H9 (cell line): ENCODE measurements around the gene MCM8. TPM values are rescaled to one million over a fixed set of nuclear protein-coding genes. Genes with fewer than 3 reads are reported as not detected.

Source experiments
- DNase-seq: peaks from one replicate; pipeline ENCODE4 v3.0.0-alpha.2; 2017
- H2AFZ ChIP-seq: one replicate; pipeline ENCODE4 v1.6.1; 2013; ENCODE audit warnings: mild to moderate bottlenecking, low read length, control low read depth, moderate library complexity
- H2AK5ac ChIP-seq: 2 replicates; pipeline ENCODE4 v1.6.1; 2013; ENCODE audit warnings: low read length, control low read depth, mixed read lengths; ENCODE audit not compliant: insufficient read length
- H2BK120ac ChIP-seq: one replicate; pipeline ENCODE4 v1.6.1; 2013; ENCODE audit warnings: low read depth, mild to moderate bottlenecking, low read length, control low read depth, inconsistent platforms; ENCODE audit not compliant: poor library complexity, severe bottlenecking
- H2BK12ac ChIP-seq: 2 replicates; pipeline ENCODE4 v1.6.1; 2013; ENCODE audit warnings: low read length, control low read depth, mixed read lengths, low read depth; ENCODE audit not compliant: insufficient read length
- H2BK15ac ChIP-seq: 2 replicates; pipeline ENCODE4 v1.6.1; 2013; ENCODE audit warnings: low read depth, low read length, control low read depth
- H2BK20ac ChIP-seq: one replicate; pipeline ENCODE4 v1.6.1; 2013; ENCODE audit warnings: low read depth, mild to moderate bottlenecking, low read length, control low read depth, inconsistent platforms; ENCODE audit not compliant: poor library complexity, severe bottlenecking
- H2BK5ac ChIP-seq: 2 replicates; pipeline ENCODE4 v1.6.1; 2013; ENCODE audit warnings: low read length, control low read depth, mixed read lengths; ENCODE audit not compliant: insufficient read length
- H3K14ac ChIP-seq: 2 replicates; pipeline ENCODE4 v1.6.1; 2013; ENCODE audit warnings: low read length, control low read depth; ENCODE audit not compliant: insufficient read depth
- H3K18ac ChIP-seq: 2 replicates; pipeline ENCODE4 v1.6.1; 2013; ENCODE audit warnings: low read depth, mild to moderate bottlenecking, mixed read lengths, low read length, control low read depth; ENCODE audit not compliant: insufficient read length
- H3K23ac ChIP-seq: 2 replicates; pipeline ENCODE4 v1.6.1; 2013; ENCODE audit warnings: low read length, control low read depth, mixed read lengths, low read depth; ENCODE audit not compliant: insufficient read length
- H3K23me2 ChIP-seq: 2 replicates; pipeline ENCODE4 v1.6.1; 2013; ENCODE audit warnings: low read depth, mild to moderate bottlenecking, mixed read lengths, low read length, control low read depth; ENCODE audit not compliant: insufficient read length, poor library complexity, severe bottlenecking
- H3K27ac ChIP-seq: 2 replicates; pipeline ENCODE4 v1.5.1; 2013; ENCODE audit warnings: low read length, control low read depth, mixed read lengths, low read depth; ENCODE audit not compliant: insufficient read length
- H3K27me3 ChIP-seq: 2 replicates; pipeline ENCODE4 v1.6.1; 2013; ENCODE audit warnings: low read length, control low read depth, inconsistent platforms; ENCODE audit not compliant: insufficient read depth
- H3K4ac ChIP-seq: 2 replicates; pipeline ENCODE4 v1.6.1; 2013; ENCODE audit warnings: low read depth, mild to moderate bottlenecking, control low read depth, inconsistent platforms, low read length, moderate library complexity
- H3K4me1 ChIP-seq: 2 replicates; pipeline ENCODE4 v1.6.1; 2013; ENCODE audit warnings: low read length, control low read depth, inconsistent platforms; ENCODE audit not compliant: insufficient read depth
- H3K4me2 ChIP-seq: 2 replicates; pipeline ENCODE4 v1.6.1; 2013; ENCODE audit warnings: low read length, control low read depth, mixed read lengths; ENCODE audit not compliant: insufficient read length, insufficient read depth
- H3K56ac ChIP-seq: 2 replicates; pipeline ENCODE4 v1.6.1; 2013; ENCODE audit warnings: low read depth, mild to moderate bottlenecking, mixed read lengths, low read length, control low read depth; ENCODE audit not compliant: insufficient read length
- H3K79me1 ChIP-seq: 2 replicates; pipeline ENCODE4 v1.6.1; 2013; ENCODE audit warnings: low read depth, mild to moderate bottlenecking, moderate library complexity, low read length, control low read depth, inconsistent platforms; ENCODE audit not compliant: insufficient read depth, poor library complexity, severe bottlenecking
- H3K79me2 ChIP-seq: 2 replicates; pipeline ENCODE4 v1.6.1; 2013; ENCODE audit warnings: low read length, control low read depth, inconsistent platforms; ENCODE audit not compliant: insufficient read depth
- H3K9ac ChIP-seq: 2 replicates; pipeline ENCODE4 v1.6.1; 2013; ENCODE audit warnings: low read length, control low read depth, mixed read lengths; ENCODE audit not compliant: insufficient read length; ENCODE audit errors: extremely low read depth
- H3K9me3 ChIP-seq: one replicate; pipeline ENCODE4 v1.6.1; 2013; ENCODE audit warnings: low read depth, low read length, inconsistent platforms; ENCODE audit not compliant: control insufficient read depth
- H3T11ph ChIP-seq: one replicate; pipeline ENCODE4 v1.6.1; 2013; ENCODE audit warnings: mild to moderate bottlenecking, low read length, control low read depth, inconsistent platforms
- H4K20me1 ChIP-seq: one replicate; pipeline ENCODE4 v1.6.1; 2013; ENCODE audit not compliant: control insufficient read depth, insufficient read length, insufficient read depth
- H4K5ac ChIP-seq: 2 replicates; pipeline ENCODE4 v1.6.1; 2013; ENCODE audit warnings: low read depth, mild to moderate bottlenecking, mixed read lengths, low read length, control low read depth; ENCODE audit not compliant: insufficient read length
- H4K8ac ChIP-seq: replicated peaks from 2 replicates; pipeline ENCODE4 v1.6.1; 2013; ENCODE audit warnings: low read length, control low read depth, mixed read lengths, low read depth; ENCODE audit not compliant: insufficient read length
- H4K91ac ChIP-seq: 2 replicates; pipeline ENCODE4 v1.6.1; 2013; ENCODE audit warnings: low read depth, mild to moderate bottlenecking, moderate library complexity, mixed read lengths, low read length, control low read depth; ENCODE audit not compliant: insufficient read length
- H3K27ac Mint-ChIP-seq, 3 experiments: 2 replicates in 2 of 3; 3 replicates in 1 of 3; pipeline ENCODE4 v1.8.0; 2020 to 2021; ENCODE audit warnings: mixed read lengths in 3 of 3, mild to moderate bottlenecking in 1 of 3, moderate library complexity in 1 of 3
- H3K27me3 Mint-ChIP-seq: 2 replicates; pipeline ENCODE4 v1.8.0; 2021; ENCODE audit warnings: low read depth, mild to moderate bottlenecking, moderate library complexity, mixed read lengths
- H3K36me3 Mint-ChIP-seq, 3 experiments: 2 replicates in 2 of 3; 3 replicates in 1 of 3; pipeline ENCODE4 v1.8.0; 2020 to 2021; ENCODE audit warnings: low read depth in 3 of 3, mixed read lengths in 3 of 3; ENCODE audit not compliant: insufficient read depth in 1 of 3
- H3K4me1 Mint-ChIP-seq, 2 experiments: 2 replicates each; pipeline ENCODE4 v1.8.0; 2020; ENCODE audit warnings: mixed read lengths in 2 of 2
- H3K4me3 Mint-ChIP-seq, 2 experiments: 2 replicates in 1 of 2; 3 replicates in 1 of 2; pipeline ENCODE4 v1.8.0; 2020 to 2021; ENCODE audit warnings: mild to moderate bottlenecking in 2 of 2, mixed read lengths in 2 of 2, moderate library complexity in 1 of 2
- H3K9me3 Mint-ChIP-seq, 2 experiments: 2 replicates in 1 of 2; 3 replicates in 1 of 2; pipeline ENCODE4 v1.8.0; 2020; ENCODE audit warnings: mild to moderate bottlenecking in 2 of 2, mixed read lengths in 2 of 2, moderate library complexity in 1 of 2
- CTCF ChIP-seq: fragments of 200-600 bp; sonication (generic); conservative IDR thresholded peaks from 3 replicates; pipeline ENCODE4 v1.8.0; 2021; ENCODE audit warnings: antibody characterized with exemption, mild to moderate bottlenecking
- WGBS: extraction: QIAGEN DNeasy Blood & Tissue Kit; methylation state at CpG from one replicate; pipeline ENCODE4 v1.1.7; 2013; ENCODE audit warnings: missing lambda C conversion rate, low lambda C conversion rate, mixed read lengths; ENCODE audit not compliant: insufficient read length; ENCODE audit errors: extremely low coverage; 5-methylcytosine and 5-hydroxymethylcytosine counted together
- total RNA-seq: library from RNA; stranded (reverse); gene quantifications from 2 replicates; pipeline ENCODE4 v1.2.1, GENCODE V29; 2021

Gene MCM8
- total RNA-seq, 1 experiment from 2014 or later: 32.2 TPM

DNA sequence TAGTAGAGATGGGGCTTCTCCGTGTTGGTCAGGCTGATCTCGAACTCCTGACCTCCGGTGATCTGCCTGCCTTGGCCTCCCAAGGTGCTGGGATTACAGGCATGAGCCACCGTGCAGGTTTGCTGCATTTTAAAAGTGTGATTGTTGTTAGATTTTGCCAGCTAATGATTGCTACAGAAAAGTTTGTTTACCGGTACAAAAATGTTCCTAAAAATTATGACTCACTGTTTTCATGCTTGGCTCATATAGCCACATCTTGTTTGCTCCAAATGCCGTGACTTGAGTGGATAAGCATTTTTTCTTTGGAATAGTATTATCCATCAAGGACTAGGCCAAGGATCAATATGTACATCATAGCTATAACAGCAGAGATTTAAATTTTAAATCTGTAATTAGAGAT, 79.1 kb downstream of the MCM8 start:
- Histone ChIP-seq H3K4me1 (no peaks in the 10 kb centered on the region), H3K4me2 (no peak overlapping the region), H3K27ac (no peak overlapping the region), H3K9me3 (no peaks in the 10 kb centered on the region), H4K5ac (no peak overlapping the region), H4K8ac (no peak overlapping the region), H3K23ac (no peak overlapping the region), H2AK5ac (no peak overlapping the region), H3K79me1 (peaks cover 3% of the 10 kb centered on the region), H3T11ph (no peak overlapping the region), H3K23me2 (no peaks in the 10 kb centered on the region), H3K14ac (no peak overlapping the region), H4K20me1 (no peaks in the 10 kb centered on the region), H2BK120ac (no peak overlapping the region), H3K27me3 (no peaks in the 10 kb centered on the region), H4K91ac (no peak overlapping the region), H3K4ac (no peak overlapping the region), H3K18ac (no peak overlapping the region), H3K79me2 (no peaks in the 10 kb centered on the region; the same call in 1 of the 2 replicates), H2AFZ (no peak overlapping the region), H3K9ac (no peak overlapping the region), H3K56ac (no peak overlapping the region), H2BK20ac (no peak overlapping the region), H2BK12ac (no peak overlapping the region), H2BK5ac (no peak overlapping the region), H2BK15ac (no peak overlapping the region)
- TF ChIP-seq CTCF: no peak
- Mint-ChIP-seq H3K27ac (no peak overlapping the region; a peak in 1 of 7 replicates), H3K4me3 (no peak overlapping the region), H3K27me3 (no peaks in the 10 kb centered on the region), H3K36me3 (peaks cover 19 to 39% (median 31%) of the 10 kb centered on the region in 3 experiments), H3K4me1 (no peaks in the 10 kb centered on the region), H3K9me3 (peaks cover 9 to 12% of the 10 kb centered on the region in 2 experiments)
- no peak for DNase-seq
- no CpG with 5 or more reads among the region's 6 CpGs for WGBS
